Heart left ventricle (tissue), 13 donors: ENCODE results near the gene SLC22A7.
"Not testable (repeated sequence)": the region's sequence is repeated elsewhere in the genome, so short reads cannot be mapped to it uniquely, and the experiment has no call there.

Experiments used
- POLR2A ChIP-seq, 2 donors: fragments of 450-650 bp; IDR thresholded peaks; one replicate each; pipeline ENCODE4 v1.6.1; 2017; ENCODE audit warnings: antibody characterized with exemption in 2 of 2, mild to moderate bottlenecking in 2 of 2, moderate library complexity in 2 of 2
- TF ChIP-seq, protein P1 (sequence below), 12 donors: fragments of 200-600 bp; sonication (generic) in 4 of 12; IDR thresholded peaks; one replicate each; pipeline versions ENCODE4 v1.5.0 to v1.8.0; 2018 to 2022; ENCODE audit warnings: antibody characterized with exemption in 12 of 12, mild to moderate bottlenecking in 5 of 12
- donor health status: ischemic (EF 13 %, LVEDD 7.1; RV severe dilation, severe dysfunction).
- donor health status: DM: no; HTN: yes; CAD: no.
- donor health status: DM: no; HTN: no; CAD: no.
- donor health status: ischemic (EF 25% LVEDD 6.9; RV normal size, moderate dysfunction).
- donor health status: ischemic (EF 25% LVEDD 5.7; RV mildly dilated, moderate dysfunction).
- donor health status: ischemic (EF 35%, LVEDD 5.7; RV mildly dilated, moderate dysfunction).
- donor health status: nonischemic (EF 11% LVEDD 7.7; RV severe dilation, severe dysfunction).
- donor health status: DM: yes; HTN: yes; CAD: no.
- donor health status: PGD.
- donor health status: ischemic (EF 29% LVEDD 5.4; RV normal size, mild dysfunction).
- donor health status: nonischemic (EF 23%, LVEDD 6.1; RV moderate dilation, normal function).

DNA sequence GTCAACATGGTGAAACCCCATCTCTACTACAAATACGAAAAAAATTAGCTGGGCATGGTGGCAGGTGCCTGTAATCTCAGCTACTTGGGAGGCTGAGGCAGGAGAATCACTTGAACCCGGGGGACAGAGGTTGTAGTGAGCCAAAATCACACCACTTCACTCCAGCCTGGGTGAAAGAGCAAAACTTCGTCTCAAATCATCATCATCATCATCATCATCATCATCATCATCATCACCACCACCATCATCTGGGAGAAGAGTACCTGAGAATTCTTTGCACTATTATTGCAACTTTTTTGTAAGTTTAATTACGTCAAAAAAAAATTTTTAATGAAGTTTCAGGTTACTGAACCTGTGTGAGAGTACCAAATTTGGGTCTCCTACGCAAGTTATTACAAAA lies 53.9 kb downstream of the SLC22A7 start:
- TF ChIP-seq, protein P1, sequence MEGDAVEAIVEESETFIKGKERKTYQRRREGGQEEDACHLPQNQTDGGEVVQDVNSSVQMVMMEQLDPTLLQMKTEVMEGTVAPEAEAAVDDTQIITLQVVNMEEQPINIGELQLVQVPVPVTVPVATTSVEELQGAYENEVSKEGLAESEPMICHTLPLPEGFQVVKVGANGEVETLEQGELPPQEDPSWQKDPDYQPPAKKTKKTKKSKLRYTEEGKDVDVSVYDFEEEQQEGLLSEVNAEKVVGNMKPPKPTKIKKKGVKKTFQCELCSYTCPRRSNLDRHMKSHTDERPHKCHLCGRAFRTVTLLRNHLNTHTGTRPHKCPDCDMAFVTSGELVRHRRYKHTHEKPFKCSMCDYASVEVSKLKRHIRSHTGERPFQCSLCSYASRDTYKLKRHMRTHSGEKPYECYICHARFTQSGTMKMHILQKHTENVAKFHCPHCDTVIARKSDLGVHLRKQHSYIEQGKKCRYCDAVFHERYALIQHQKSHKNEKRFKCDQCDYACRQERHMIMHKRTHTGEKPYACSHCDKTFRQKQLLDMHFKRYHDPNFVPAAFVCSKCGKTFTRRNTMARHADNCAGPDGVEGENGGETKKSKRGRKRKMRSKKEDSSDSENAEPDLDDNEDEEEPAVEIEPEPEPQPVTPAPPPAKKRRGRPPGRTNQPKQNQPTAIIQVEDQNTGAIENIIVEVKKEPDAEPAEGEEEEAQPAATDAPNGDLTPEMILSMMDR (IDR thresholded peaks at IDR 0.05) = not testable (repeated sequence)
- not testable (repeated sequence) for TF ChIP-seq POLR2A (IDR thresholded peaks at IDR 0.05)
